WTC11 (cell line): ENCODE measurements around the gene JAGN1. TPM values are rescaled to one million over a fixed set of nuclear protein-coding genes. Genes with fewer than 3 reads are reported as not detected.

Experiments
- ATAC-seq: fragments of 200-7000 bp; cut with Tn5 transposase; 2 replicates; pipeline ENCODE4 v1.10.0; 2021; ENCODE audit warnings: mild to moderate bottlenecking, moderate library complexity
- CTCF ChIA-PET: fragments of 300-600 bp; sonication (Branson Sonifier 250); formaldehyde crosslinking; loops from one replicate; lab custom pipeline; 2021; ENCODE audit warnings: antibody characterized with exemption; lab: Charles Lee
- POLR2A ChIA-PET: fragments of 350-600 bp; sonication (Branson Sonifier 250); formaldehyde crosslinking; loops from one replicate; lab custom pipeline; 2021; ENCODE audit warnings: antibody characterized with exemption; lab: Charles Lee
- DNase-seq: peaks from one replicate; pipeline ENCODE4 v3.0.0; 2021; ENCODE audit warnings: low spot score
- H3K27ac Mint-ChIP-seq: 2 replicates; pipeline ENCODE4 v1.8.0; 2021; ENCODE audit warnings: mixed read lengths
- H3K27me3 Mint-ChIP-seq: 2 replicates; pipeline ENCODE4 v1.8.0; 2021; ENCODE audit warnings: low read depth, mild to moderate bottlenecking, moderate library complexity, mixed read lengths
- H3K36me3 Mint-ChIP-seq: 2 replicates; pipeline ENCODE4 v1.8.0; 2021; ENCODE audit warnings: mixed read lengths
- H3K4me1 Mint-ChIP-seq: 2 replicates; pipeline ENCODE4 v1.8.0; 2022; ENCODE audit warnings: mixed read lengths
- H3K4me3 Mint-ChIP-seq: 2 replicates; pipeline ENCODE4 v1.8.0; 2021; ENCODE audit warnings: mild to moderate bottlenecking, moderate library complexity, mixed read lengths
- H3K9me3 Mint-ChIP-seq: 2 replicates; pipeline ENCODE4 v1.8.0; 2021; ENCODE audit warnings: mixed read lengths
- CBFB ChIP-seq: sonication (generic); formaldehyde crosslinking; IDR thresholded peaks from 2 replicates; pipeline ENCODE4 v1.8.1; 2022; ENCODE audit warnings: mild to moderate bottlenecking, low read depth, missing genetic modification reagents
- CREM ChIP-seq: sonication (generic); formaldehyde crosslinking; IDR thresholded peaks from 2 replicates; pipeline ENCODE4 v1.8.1; 2022; ENCODE audit warnings: mild to moderate bottlenecking, missing genetic modification reagents, moderate library complexity
- ELF4 ChIP-seq: sonication (generic); formaldehyde crosslinking; IDR thresholded peaks from 2 replicates; pipeline ENCODE4 v1.8.1; 2022; ENCODE audit warnings: low read depth, mild to moderate bottlenecking, moderate library complexity, missing genetic modification reagents
- FOXK1 ChIP-seq: sonication (generic); formaldehyde crosslinking; IDR thresholded peaks from 2 replicates; pipeline ENCODE4 v1.8.0; 2022; ENCODE audit warnings: mild to moderate bottlenecking, moderate library complexity, missing genetic modification reagents
- GRHL2 ChIP-seq: fragments of 250-450 bp; sonication (Bioruptor Pico); IDR thresholded peaks from 2 replicates; pipeline ENCODE4 v1.8.0; 2022; ENCODE audit warnings: mild to moderate bottlenecking, moderate library complexity; ENCODE audit not compliant: insufficient replicate concordance, severe bottlenecking
- IRF2 ChIP-seq: sonication (generic); formaldehyde crosslinking; IDR thresholded peaks from 2 replicates; pipeline ENCODE4 v1.8.0; 2022; ENCODE audit warnings: low read depth, missing genetic modification reagents, borderline replicate concordance
- JUN ChIP-seq: sonication (generic); formaldehyde crosslinking; IDR thresholded peaks from 2 replicates; pipeline ENCODE4 v1.8.0; 2023; ENCODE audit warnings: mild to moderate bottlenecking, missing genetic modification reagents
- MLX ChIP-seq: sonication (generic); formaldehyde crosslinking; IDR thresholded peaks from 2 replicates; pipeline ENCODE4 v1.8.1; 2023; ENCODE audit warnings: mild to moderate bottlenecking, missing genetic modification reagents, moderate library complexity
- NFATC4 ChIP-seq: fragments of 250-450 bp; sonication (Bioruptor Pico); IDR thresholded peaks from 2 replicates; pipeline ENCODE4 v1.9.0; 2021; ENCODE audit warnings: mild to moderate bottlenecking
- OVOL2 ChIP-seq: fragments of 250-450 bp; sonication (Bioruptor Pico); IDR thresholded peaks from 2 replicates; pipeline ENCODE4 v1.9.0; 2021; ENCODE audit warnings: mild to moderate bottlenecking, borderline replicate concordance
- PRDM15 ChIP-seq: sonication (generic); formaldehyde crosslinking; IDR thresholded peaks from 2 replicates; pipeline ENCODE4 v1.8.0; 2022; ENCODE audit warnings: missing genetic modification reagents
- SMAD4 ChIP-seq: sonication (generic); formaldehyde crosslinking; IDR thresholded peaks from 2 replicates; pipeline ENCODE4 v1.8.0; 2022; ENCODE audit warnings: mild to moderate bottlenecking, missing genetic modification reagents
- ZNF138 ChIP-seq: sonication (generic); formaldehyde crosslinking; conservative IDR thresholded peaks from 2 replicates; pipeline ENCODE4 v1.8.1; 2022; ENCODE audit warnings: mild to moderate bottlenecking, moderate library complexity, missing genetic modification reagents
- ZNF263 ChIP-seq: sonication (generic); formaldehyde crosslinking; IDR thresholded peaks from 2 replicates; pipeline ENCODE4 v1.8.1; 2022; ENCODE audit warnings: low read depth, mild to moderate bottlenecking, moderate library complexity, missing genetic modification reagents
- ZNF425 ChIP-seq: fragments of 250-450 bp; sonication (Bioruptor Pico); conservative IDR thresholded peaks from 2 replicates; pipeline ENCODE4 v1.9.0; 2021; ENCODE audit warnings: mild to moderate bottlenecking
- ZSCAN18 ChIP-seq: fragments of 250-450 bp; sonication (Bioruptor Pico); IDR thresholded peaks from 2 replicates; pipeline ENCODE4 v2.1.2; 2022; ENCODE audit warnings: mild to moderate bottlenecking, moderate library complexity
- total RNA-seq: library from RNA; stranded (reverse); gene quantifications from 3 replicates; pipeline ENCODE4 v1.2.3, GENCODE V29; 2021
- TF ChIP-seq, protein P1 (sequence below): sonication (generic); formaldehyde crosslinking; IDR thresholded peaks from 2 replicates; pipeline ENCODE4 v1.8.0; 2023; ENCODE audit warnings: missing genetic modification reagents
- TF ChIP-seq, protein P2 (sequence below): sonication (generic); formaldehyde crosslinking; IDR thresholded peaks from 2 replicates; pipeline ENCODE4 v1.8.1; 2022; ENCODE audit warnings: missing genetic modification reagents, borderline replicate concordance

JAGN1 gene
- total RNA-seq, 1 experiment from 2014 or later: 25.6 TPM

- ATAC-seq (no peak), DNase-seq (no peak)
- no peaks in the 10 kb centered on the region for H3K9me3 Mint-ChIP-seq
- no peaks in the 10 kb centered on the region for H3K36me3 Mint-ChIP-seq
- peaks cover 13% of the 10 kb centered on the region for H3K4me1 Mint-ChIP-seq
- ChIA-PET CTCF (interaction anchor here (2.3 kb wide), 1 partner anchor 35 kb away, joined by 7 read pairs; no protein-coding TSS in a partner anchor), POLR2A (no interaction called here)
- no peak overlapping the region for H3K27ac Mint-ChIP-seq
- TF ChIP-seq GRHL2 (CRISPR knock-in tag): no peak
- TF ChIP-seq, protein P1, sequence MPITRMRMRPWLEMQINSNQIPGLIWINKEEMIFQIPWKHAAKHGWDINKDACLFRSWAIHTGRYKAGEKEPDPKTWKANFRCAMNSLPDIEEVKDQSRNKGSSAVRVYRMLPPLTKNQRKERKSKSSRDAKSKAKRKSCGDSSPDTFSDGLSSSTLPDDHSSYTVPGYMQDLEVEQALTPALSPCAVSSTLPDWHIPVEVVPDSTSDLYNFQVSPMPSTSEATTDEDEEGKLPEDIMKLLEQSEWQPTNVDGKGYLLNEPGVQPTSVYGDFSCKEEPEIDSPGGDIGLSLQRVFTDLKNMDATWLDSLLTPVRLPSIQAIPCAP (CRISPR knock-in tag): no peak
- no peak for TF ChIP-seq FOXK1 (CRISPR knock-in tag)
- no peak for TF ChIP-seq ZNF263 (CRISPR knock-in tag)
- H3K4me3 Mint-ChIP-seq: no peak overlapping the region
- H3K27me3 Mint-ChIP-seq: peaks cover 3% of the 10 kb centered on the region; the same call in 1 of the 2 replicates
Observed at GRCh38 chr3:9911863-9912262, 21.5 kb downstream of the JAGN1 start.

- CTCF ChIA-PET: interaction anchor here (1.0 to 2.3 kb wide), 2 partner anchors 20 to 34 kb away, joined by 3 to 7 read pairs; no protein-coding TSS in a partner anchor
- no peaks in the 10 kb centered on the region for H3K36me3 Mint-ChIP-seq
- ATAC-seq (no peak), DNase-seq (no peak)
- H3K9me3 Mint-ChIP-seq: no peaks in the 10 kb centered on the region
- H3K4me3 Mint-ChIP-seq: no peak overlapping the region
- H3K27me3 Mint-ChIP-seq: peaks cover 3% of the 10 kb centered on the region; the same call in 1 of the 2 replicates
- H3K27ac Mint-ChIP-seq: no peak overlapping the region
- TF ChIP-seq CBFB (CRISPR knock-in tag) (no peak), CREM (CRISPR knock-in tag) (no peak), ZNF425 (CRISPR knock-in tag) (no peak), ELF4 (CRISPR knock-in tag) (no peak), JUN (CRISPR knock-in tag) (no peak), IRF2 (CRISPR knock-in tag) (no peak), NFATC4 (CRISPR knock-in tag) (no peak), SMAD4 (CRISPR knock-in tag) (no peak), OVOL2 (CRISPR knock-in tag) (no peak), PRDM15 (no peak), ZNF138 (CRISPR knock-in tag) (no peak), MLX (CRISPR knock-in tag) (no peak), ZNF263 (CRISPR knock-in tag) (no peak), ZSCAN18 (CRISPR knock-in tag) (no peak), FOXK1 (CRISPR knock-in tag) (no peak)
- TF ChIP-seq, protein P1 (CRISPR knock-in tag): no peak
- TF ChIP-seq, protein P2, sequence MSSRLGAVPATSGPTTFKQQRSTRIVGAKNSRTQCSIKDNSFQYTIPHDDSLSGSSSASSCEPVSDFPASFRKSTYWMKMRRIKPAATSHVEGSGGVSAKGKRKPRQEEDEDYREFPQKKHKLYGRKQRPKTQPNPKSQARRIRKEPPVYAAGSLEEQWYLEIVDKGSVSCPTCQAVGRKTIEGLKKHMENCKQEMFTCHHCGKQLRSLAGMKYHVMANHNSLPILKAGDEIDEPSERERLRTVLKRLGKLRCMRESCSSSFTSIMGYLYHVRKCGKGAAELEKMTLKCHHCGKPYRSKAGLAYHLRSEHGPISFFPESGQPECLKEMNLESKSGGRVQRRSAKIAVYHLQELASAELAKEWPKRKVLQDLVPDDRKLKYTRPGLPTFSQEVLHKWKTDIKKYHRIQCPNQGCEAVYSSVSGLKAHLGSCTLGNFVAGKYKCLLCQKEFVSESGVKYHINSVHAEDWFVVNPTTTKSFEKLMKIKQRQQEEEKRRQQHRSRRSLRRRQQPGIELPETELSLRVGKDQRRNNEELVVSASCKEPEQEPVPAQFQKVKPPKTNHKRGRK (CRISPR knock-in tag): no peak
- POLR2A ChIA-PET: no interaction called here
- H3K4me1 Mint-ChIP-seq: peaks cover 18% of the 10 kb centered on the region
Observed at GRCh38 chr3:9912294-9912935, 22.0 kb downstream of the JAGN1 start.
